Pancreas (tissue), 10 donors: ENCODE data around the gene CNKSR3. TPM values are rescaled to one million over a fixed set of nuclear protein-coding genes. Genes with fewer than 3 reads are reported as not detected.
A peak's percentile ranks its signal among the peaks of the same experiment; 100 is the strongest.

Experiments
- ATAC-seq, 4 donors: fragments of 200-7000 bp; cut with Tn5 transposase; one replicate each; pipeline versions ENCODE4 v1.8.0 to v1.9.1; 2020; ENCODE audit warnings: mild to moderate bottlenecking in 4 of 4, moderate library complexity in 4 of 4
- DNase-seq, 6 donors: peaks; one replicate each; pipeline ENCODE4 v3.0.0-alpha.2; 2020
- FAIRE-seq: peaks from 2 replicates; lab custom pipeline; 2012; peaks lifted over from hg19 to GRCh38; lab: Jason Lieb, UNC
- H3K27ac ChIP-seq, 4 donors: fragments of 200-600 bp; sonication (generic); 1 replicate in 3 of 4; 2 replicates in 1 of 4; pipeline versions ENCODE4 v1.5.0 to v1.8.0; 2020
- H3K27me3 ChIP-seq, 4 donors: fragments of 200-600 bp; one replicate each; pipeline ENCODE4 v1.8.0; 2021
- H3K36me3 ChIP-seq, 3 donors: fragments of 200-600 bp; sonication (generic) in 1 of 3; one replicate each; pipeline versions ENCODE4 v1.5.0 to v1.8.0; 2020 to 2021
- H3K4me1 ChIP-seq, 3 donors: fragments of 200-600 bp; one replicate each; pipeline ENCODE4 v1.8.0; 2021
- H3K4me3 ChIP-seq, 4 donors: fragments of 200-600 bp; sonication (generic) in 2 of 4; one replicate each; pipeline versions ENCODE4 v1.5.0 to v1.8.0; 2020 to 2021
- H3K9me3 ChIP-seq, 4 donors: fragments of 200-600 bp; one replicate each; pipeline ENCODE4 v1.8.0; 2021
- CTCF ChIP-seq, 4 donors: fragments of 200-600 bp; sonication (generic) in 3 of 4; IDR thresholded peaks; one replicate each; pipeline versions ENCODE4 v1.5.0 to v1.8.0; 2021; ENCODE audit warnings: antibody characterized with exemption in 4 of 4
- WGBS, 2 donors: extraction: QIAGEN DNeasy Blood & Tissue Kit; methylation state at CpG; one replicate each; pipeline ENCODE4 v1.1.7; 2013; 5-methylcytosine and 5-hydroxymethylcytosine counted together
- intact Hi-C, 3 donors: fragments of 100-400 bp; cut with DNase I; formaldehyde crosslinking; loops; one replicate each; pipeline versions ENCODE4 v1.11.1 to v1.14.2; 2022
- polyA plus RNA-seq, 2 donors: library from polyadenylated mRNA; stranded (reverse); fragments of 200-250 nt; gene quantifications; one replicate each; pipeline ENCODE4 v1.2.3, GENCODE V29; 2013
- total RNA-seq, 6 donors: library from RNA; stranded (reverse); fragmentation: NEBNext Ultra II Directional in 4 of 6; extraction: Animal tissue kit (Norgen Biotek cat#: 25700) in 4 of 6; gene quantifications; one replicate each; pipeline versions ENCODE4 v1.2.1 to v1.2.4, GENCODE V29; 2021 to 2023
- donor health status: healthy with polysubstance abuse.
- donor health status: DM: no; HTN: no; CAD: no; lungs with moderate emphysema.
- donor health status: DM: no; HTN: no; CAD: no.
- donor health status: control.
- donor health status: control.
- donor health status: Bipolar disorder and iron deficiency.
- donor health status: DM: yes; HTN: yes; CAD: no.
- donor health status: DM: no; HTN: no; CAD: no.
- donor health status: DM: no; HTN: no; CAD: no.
- donor health status: DM: yes; HTN: yes; CAD: no.

CNKSR3 gene
- total and polyA plus RNA-seq, 8 donors = 7.6 to 24.2 (median 18.6) TPM

DNA sequence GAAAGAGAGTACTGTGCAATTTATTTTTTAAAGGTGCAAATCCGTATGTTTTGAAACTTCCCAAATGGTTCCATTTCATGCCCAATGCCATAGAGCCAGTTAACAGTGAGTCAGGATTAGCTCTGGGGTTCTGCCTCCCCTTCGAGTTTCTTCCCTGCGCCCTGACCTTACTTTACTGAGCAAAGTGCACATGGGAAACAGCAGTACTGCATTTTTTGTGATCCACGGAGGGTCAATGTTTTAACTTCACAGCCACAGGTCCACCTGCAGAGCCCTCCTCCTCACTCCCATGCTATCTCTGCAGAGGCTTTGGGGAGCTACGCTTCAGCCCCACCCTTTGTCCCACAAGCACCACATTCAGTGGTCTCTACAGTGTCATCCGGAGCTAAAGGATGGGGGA, 44.0 kb upstream of the CNKSR3 start:
- intact Hi-C loops = no loop called here
- Histone ChIP-seq H3K27ac (peak overlapping the region in 2 of 4 donors; percentile 6 to 59), H3K36me3 (no peaks in the 10 kb centered on the region), H3K4me3 (no peak overlapping the region), H3K27me3 (no peaks in the 10 kb centered on the region), H3K9me3 (no peaks in the 10 kb centered on the region), H3K4me1 (no peaks in the 10 kb centered on the region)
- no peak for ATAC-seq
- FAIRE-seq = no peak
- no peak for DNase-seq
- TF ChIP-seq CTCF (IDR thresholded peaks at IDR 0.05) = no peak
- 75 to 81% methylated on average over 6 of the region's 6 CpGs for WGBS, 2 donors

- H3K27ac ChIP-seq = no peak overlapping the region
- H3K9me3 ChIP-seq = no peaks in the 10 kb centered on the region
- H3K36me3 ChIP-seq = no peaks in the 10 kb centered on the region
- H3K27me3 ChIP-seq = no peaks in the 10 kb centered on the region
- H3K4me3 ChIP-seq = no peak overlapping the region
- intact Hi-C loops = no loop called here
- FAIRE-seq (no peak), DNase-seq (no peak), ATAC-seq (no peak)
- TF ChIP-seq CTCF (IDR thresholded peaks at IDR 0.05) = no peak
- peaks cover 4 to 11% (median 8%) of the 10 kb centered on the region in 3 donors for H3K4me1 ChIP-seq
Measured at GRCh38 chr6:154550779-154551178, 40.3 kb upstream of the CNKSR3 start.

GRCh38 chr6:154549179-154549578, 38.7 kb upstream of the CNKSR3 start:
- DNase-seq (no peak), ATAC-seq (no peak), FAIRE-seq (no peak)
- 95 to 96% methylated on average over 6 of the region's 6 CpGs for WGBS, 2 donors
- H3K4me3 ChIP-seq = no peak overlapping the region
- peaks cover 4 to 11% (median 8%) of the 10 kb centered on the region in 3 donors for H3K4me1 ChIP-seq
- H3K36me3 ChIP-seq = no peaks in the 10 kb centered on the region
- intact Hi-C loops = no loop called here
- H3K27ac ChIP-seq = no peak overlapping the region
- no peaks in the 10 kb centered on the region for H3K9me3 ChIP-seq
- H3K27me3 ChIP-seq = no peaks in the 10 kb centered on the region
- TF ChIP-seq CTCF (IDR thresholded peaks at IDR 0.05) = no peak

GRCh38 chr6:154548130-154548830, 37.8 kb upstream of the CNKSR3 start:
- 16 to 25% methylated on average over 8 of the region's 8 CpGs for WGBS, 2 donors
- H3K36me3 ChIP-seq = no peaks in the 10 kb centered on the region
- peak overlapping the region; percentile 1 to 76 (median 37) for H3K27ac ChIP-seq
- no peaks in the 10 kb centered on the region for H3K27me3 ChIP-seq
- peak; percentile 25 to 74 (median 52) for DNase-seq
- no peak for TF ChIP-seq CTCF (IDR thresholded peaks at IDR 0.05)
- no peak overlapping the region for H3K4me3 ChIP-seq
- intact Hi-C loops = no loop called here
- no peak for FAIRE-seq
- ATAC-seq = peak; percentile 79 to 98 (median 93)
- H3K4me1 ChIP-seq = peaks cover 4 to 11% (median 8%) of the 10 kb centered on the region in 3 donors
- H3K9me3 ChIP-seq = no peaks in the 10 kb centered on the region

DNA sequence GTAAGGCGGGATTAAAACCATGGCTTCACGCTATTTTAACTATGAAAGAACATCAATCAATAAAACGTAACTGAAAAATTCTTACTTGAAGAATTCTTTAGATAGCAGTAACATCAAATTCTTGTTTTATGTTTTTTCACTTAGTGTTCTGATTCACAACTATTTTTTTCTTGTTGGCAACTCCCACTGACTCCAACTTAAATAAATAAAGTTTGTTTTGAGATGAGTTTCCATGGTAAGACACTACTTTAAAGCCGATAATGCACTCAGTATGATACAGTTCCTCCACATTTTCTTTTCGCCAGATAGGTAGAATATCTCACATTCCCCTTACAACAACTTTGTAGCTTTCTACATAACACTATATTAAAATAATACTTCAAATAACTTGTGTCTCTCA, 33.1 kb upstream of the CNKSR3 start:
- H3K9me3 ChIP-seq = no peaks in the 10 kb centered on the region
- no peak overlapping the region for H3K27ac ChIP-seq
- no peak for TF ChIP-seq CTCF (IDR thresholded peaks at IDR 0.05)
- intact Hi-C loops = no loop called here
- FAIRE-seq (no peak), DNase-seq (no peak), ATAC-seq (no peak)
- no peaks in the 10 kb centered on the region for H3K27me3 ChIP-seq
- WGBS, 2 donors = 90 to 92% methylated on average over 5 of the region's 5 CpGs
- no peaks in the 10 kb centered on the region for H3K36me3 ChIP-seq
- peaks cover 9 to 15% (median 11%) of the 10 kb centered on the region in 3 donors for H3K4me1 ChIP-seq
- no peak overlapping the region for H3K4me3 ChIP-seq
